HG02885 (cell line): ENCODE measurements around the gene IL4.
"Not testable (repeated sequence)": the region's sequence is repeated elsewhere in the genome, so short reads cannot be mapped to it uniquely, and the experiment has no call there.

ENCODE experiments used
- ATAC-seq: cut with Tn5 transposase; IDR thresholded peaks from one replicate; pipeline ENCODE4 v1.9.1; 2021; ENCODE audit warnings: mild to moderate bottlenecking; ENCODE audit not compliant: unreplicated experiment, poor library complexity

Gene IL4

DNA sequence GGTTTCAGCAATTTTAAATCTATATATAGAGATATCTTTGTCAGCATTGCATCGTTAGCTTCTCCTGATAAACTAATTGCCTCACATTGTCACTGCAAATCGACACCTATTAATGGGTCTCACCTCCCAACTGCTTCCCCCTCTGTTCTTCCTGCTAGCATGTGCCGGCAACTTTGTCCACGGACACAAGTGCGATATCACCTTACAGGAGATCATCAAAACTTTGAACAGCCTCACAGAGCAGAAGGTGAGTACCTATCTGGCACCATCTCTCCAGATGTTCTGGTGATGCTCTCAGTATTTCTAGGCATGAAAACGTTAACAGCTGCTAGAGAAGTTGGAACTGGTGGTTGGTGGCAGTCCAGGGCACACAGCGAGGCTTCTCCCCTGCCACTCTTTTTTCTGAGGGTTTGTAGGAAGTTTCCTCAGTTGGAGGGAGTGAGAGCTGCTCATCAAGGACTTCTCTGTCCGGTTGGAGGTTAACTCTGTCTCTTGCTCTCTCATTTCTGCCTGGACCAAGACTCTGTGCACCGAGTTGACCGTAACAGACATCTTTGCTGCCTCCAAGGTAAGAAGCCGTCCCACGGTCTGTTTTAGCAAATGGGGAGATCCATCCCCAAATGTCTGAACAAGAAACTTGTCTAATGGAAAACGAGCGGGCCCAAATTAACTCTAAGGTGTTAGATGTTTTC lies at the start of gene IL4:
IL4 (plus strand) TSS at position 51 of the 692 bp plus-strand sequence; CDS start at position 113, 62 bp downstream.
- ATAC-seq: no peak

DNA sequence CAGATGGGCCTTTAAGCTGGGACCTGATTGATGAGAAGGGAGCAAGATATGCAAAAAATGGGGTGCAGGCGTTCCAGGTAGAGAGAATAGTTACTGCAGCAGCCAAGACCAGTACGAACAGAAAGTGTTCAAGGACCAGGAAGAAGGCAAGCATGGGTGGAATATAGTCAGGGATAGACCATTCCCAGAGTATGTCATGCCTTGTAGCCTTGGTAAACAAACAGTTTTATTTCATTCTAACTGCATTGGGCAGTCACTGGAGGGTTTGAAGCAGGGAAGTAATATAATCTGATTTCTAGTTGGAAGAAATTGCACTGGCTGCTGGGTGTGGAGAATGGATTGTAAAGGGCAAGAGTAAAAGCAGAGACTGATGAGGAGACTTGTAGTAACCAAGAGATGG lies 46.3 kb upstream of the IL4 start:
- no peak for ATAC-seq

DNA sequence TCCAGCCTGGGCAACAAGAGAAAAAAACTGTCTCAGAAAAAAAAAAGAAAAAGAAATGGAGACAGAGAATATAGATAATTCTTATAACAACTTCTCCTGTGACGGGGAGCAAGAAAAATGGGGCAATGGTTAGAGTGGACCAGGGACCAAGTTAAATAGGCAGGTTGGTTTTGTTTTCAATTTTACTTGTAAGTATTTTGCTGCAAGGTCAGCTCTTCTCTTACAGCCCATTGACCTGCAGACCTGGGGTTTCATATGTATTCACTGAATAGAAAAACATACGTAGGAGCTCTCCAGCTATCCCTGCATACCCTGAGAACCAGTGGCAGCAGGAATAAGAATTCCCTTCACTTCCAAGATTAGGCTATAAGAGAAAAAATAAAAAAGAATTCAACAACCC lies 45.0 kb upstream of the IL4 start:
- no peak for ATAC-seq

- ATAC-seq: peak; percentile 80
Measured at GRCh38 chr5:132629230-132629944, 44.4 kb upstream of the IL4 start.

DNA sequence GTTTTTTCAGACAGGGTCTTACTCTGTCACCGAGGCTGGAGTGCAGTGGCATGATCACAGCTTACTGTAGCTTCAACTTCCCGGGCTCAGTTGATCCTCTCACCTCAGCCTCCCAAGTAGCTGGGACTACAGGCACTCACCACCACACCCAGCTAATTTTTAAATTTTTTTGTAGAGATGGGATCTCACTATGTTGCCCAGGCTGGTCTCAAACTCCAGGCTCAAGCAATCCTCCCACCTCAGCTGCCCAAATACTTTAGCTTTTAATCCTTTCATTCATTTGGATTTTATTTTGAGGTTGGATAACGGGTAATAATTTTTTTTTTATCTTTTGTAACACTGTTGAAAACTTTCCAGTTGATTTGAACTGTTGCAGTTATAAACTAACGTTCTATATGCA lies 40.2 kb upstream of the IL4 start:
- not testable (repeated sequence) for ATAC-seq

GRCh38 chr5:132635873-132636272 lies 37.9 kb upstream of the IL4 start:
- peak; percentile 55 for ATAC-seq

DNA sequence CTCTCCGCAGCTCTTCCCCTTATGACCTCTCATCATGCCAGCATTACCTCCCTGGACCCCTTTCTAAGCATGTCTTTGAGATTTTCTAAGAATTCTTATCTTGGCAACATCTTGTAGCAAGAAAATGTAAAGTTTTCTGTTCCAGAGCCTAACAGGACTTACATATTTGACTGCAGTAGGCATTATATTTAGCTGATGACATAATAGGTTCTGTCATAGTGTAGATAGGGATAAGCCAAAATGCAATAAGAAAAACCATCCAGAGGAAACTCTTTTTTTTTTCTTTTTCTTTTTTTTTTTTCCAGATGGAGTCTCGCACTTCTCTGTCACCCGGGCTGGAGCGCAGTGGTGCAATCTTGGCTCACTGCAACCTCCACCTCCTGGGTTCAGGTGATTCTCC lies 36.5 kb upstream of the IL4 start:
- no peak for ATAC-seq

- peak; percentile 71 for ATAC-seq
Measured at GRCh38 chr5:132639706-132640130, 34.1 kb upstream of the IL4 start.

- no peak for ATAC-seq
Measured at GRCh38 chr5:132640613-132641012, 33.2 kb upstream of the IL4 start.

DNA sequence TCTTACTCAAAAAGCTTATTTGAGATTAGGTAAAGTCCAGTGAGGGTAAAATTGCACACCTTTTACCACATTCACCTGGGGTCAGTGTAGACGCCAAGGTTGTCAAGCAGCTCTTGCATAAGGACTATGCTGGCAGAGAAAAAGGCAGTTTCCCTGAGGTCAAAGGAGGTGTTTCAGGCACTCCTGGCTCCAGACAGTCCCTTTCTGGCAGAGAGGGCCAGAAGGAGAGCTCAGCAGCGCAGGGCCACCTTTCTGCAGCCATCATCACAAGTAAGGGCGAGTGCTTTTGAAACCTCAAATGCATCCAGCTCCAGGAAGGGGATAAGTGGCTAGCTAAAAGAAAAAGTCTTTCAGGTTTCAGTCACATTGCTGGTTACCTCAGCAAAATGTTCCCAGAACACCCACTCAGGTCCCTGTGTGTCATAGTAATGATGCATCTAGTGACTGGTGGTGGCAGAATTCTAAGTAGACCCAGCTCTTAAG lies 32.5 kb upstream of the IL4 start:
- peak; percentile 48 for ATAC-seq

- no peak for ATAC-seq
Measured at GRCh38 chr5:132641841-132642240, 31.9 kb upstream of the IL4 start.

DNA sequence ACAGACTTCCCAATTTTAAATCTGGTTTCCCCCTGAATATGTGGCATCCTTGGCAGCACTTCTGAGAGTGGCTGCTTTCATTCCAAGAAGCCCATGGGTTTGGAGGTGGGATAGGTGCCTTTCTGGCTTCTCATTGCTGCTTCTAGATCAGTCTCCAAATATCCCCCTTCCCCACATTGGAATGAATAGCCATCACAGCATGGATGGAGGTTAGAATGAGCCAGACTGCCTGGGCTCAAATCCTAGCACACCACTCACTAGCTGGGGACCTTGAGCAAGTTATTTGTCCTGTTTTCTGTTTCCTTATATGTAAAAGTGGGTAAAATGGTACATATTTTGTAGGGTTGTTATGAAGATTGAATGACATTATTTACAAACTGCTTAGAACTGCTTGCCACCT lies 29.6 kb upstream of the IL4 start:
- no peak for ATAC-seq

DNA sequence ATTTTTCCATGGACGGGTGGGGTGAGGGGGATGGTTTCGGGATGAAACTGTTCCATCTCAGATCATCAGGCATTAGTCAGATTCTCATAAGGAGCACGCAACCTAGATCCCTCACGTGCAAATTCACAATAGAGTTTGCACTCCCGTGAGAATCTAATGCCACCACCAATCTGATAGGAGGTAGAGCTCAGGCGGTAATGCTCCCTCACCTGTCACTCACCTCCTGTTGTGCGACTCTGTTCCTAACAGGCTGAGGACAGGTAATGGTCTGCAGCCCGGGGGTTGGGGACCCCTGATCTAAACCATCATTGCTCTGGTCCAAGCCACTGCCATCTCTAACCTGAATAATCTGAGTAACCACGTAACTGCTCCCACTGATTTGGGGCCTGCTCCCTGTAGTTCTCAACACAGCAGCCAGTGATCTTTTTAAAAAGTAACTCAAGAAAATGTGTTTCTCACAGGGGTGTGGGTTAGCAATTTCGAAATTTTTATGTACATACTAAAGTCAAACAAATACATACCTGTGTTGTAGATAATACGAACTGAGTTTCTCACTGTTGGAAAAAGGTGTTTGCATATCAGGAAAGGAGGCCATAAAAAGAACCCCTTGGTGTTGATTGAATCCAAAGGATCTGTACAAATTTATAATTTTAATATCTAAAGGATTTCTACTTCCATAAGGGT lies 27.1 kb upstream of the IL4 start:
- ATAC-seq: no peak

- ATAC-seq: no peak
Measured at GRCh38 chr5:132647473-132647872, 26.3 kb upstream of the IL4 start.

- no peak for ATAC-seq
Measured at GRCh38 chr5:132648355-132648754, 25.4 kb upstream of the IL4 start.

DNA sequence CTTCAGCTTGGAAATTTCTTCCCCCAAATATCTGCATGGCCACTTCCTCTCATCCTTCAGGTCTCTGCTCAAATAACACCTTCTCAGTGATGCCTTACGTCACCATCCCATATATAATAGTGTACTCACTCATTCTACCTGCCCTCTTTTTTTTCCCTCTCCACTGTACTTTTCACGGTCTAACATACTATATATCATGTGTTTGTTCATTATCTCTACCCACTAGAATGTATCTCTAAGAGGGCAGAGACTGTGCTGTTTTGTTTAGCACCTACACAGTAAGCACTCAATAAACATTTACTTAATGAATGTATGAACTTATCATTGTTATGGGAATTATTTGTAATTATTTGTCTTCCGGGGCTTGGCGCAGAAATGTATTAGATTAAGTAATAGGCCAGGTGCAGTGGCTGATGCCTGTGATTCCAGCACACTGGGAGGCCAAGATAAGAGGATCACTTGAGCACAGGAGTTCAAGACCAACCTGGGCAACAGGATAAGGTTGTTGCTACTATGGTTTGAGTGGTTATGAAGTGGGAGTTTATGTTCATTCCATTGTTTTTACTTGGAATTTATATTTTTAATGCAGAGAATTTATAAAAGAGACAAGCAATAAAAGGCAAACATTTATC lies 21.8 kb upstream of the IL4 start:
- no peak for ATAC-seq

GRCh38 chr5:132653716-132654115 lies 20.1 kb upstream of the IL4 start:
- no peak for ATAC-seq

GRCh38 chr5:132655821-132656773 lies 17.7 kb upstream of the IL4 start:
- ATAC-seq: no peak

- ATAC-seq: no peak
Measured at GRCh38 chr5:132656774-132657355, 16.9 kb upstream of the IL4 start.
